Measurements from ENCODE around the gene MEGF8. TPM values are rescaled to one million over a fixed set of nuclear protein-coding genes. Genes with fewer than 3 reads are reported as not detected.

Gene MEGF8
- total RNA-seq, 1 experiment from 2014 or later = 26.1 TPM

DNA sequence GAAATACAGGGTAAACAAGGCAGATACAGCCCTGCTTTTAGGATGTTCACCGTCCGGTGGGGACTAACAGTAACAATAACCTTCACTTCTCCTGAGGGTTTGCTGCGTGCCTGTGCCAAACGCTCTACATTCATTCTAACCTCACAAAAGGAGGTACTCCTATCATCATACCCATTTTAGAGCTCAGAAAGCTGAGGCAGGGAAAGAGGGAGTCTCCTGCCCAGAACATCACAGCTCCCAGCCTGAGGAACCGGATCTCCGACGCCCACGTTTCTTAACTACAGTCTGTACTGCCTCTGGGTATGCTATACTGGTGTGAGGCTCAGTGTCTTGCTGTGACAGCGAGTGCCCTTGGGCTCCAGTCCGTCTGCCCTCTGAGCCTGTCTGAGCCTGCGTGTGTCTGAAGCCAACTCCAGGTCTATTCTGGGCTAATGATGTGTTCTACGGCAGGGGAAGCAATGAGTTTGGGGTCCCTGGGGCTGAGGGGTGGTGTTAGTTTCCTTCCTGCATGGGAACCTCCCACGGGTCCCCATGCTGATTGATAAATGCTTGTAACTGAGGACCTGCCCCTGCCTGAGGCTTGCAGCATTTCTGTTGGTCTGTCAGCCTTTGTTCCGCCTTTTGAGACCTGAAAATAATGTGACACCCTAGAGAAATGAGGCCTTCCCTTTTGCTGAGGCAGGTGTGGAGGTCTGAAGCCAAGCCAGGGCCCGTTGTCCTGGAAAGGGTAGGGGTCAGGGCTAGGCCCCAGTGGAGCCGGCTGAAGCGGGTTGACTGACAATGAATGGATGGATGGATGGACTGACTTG lies 96.9 kb downstream of the MEGF8 start:
- Histone ChIP-seq H3K27me3 (ENCODE audit: control insufficient read depth, insufficient read depth, low read length) (peaks cover 33% of the 10 kb centered on the region), H3K4me3 (ENCODE audit: insufficient read depth, low read depth, low read length) (peak overlapping the region; percentile 66), H3K36me3 (replicated peaks; ENCODE audit: control insufficient read depth, insufficient read depth, low read length) (no peaks in the 10 kb centered on the region; the same call in none of the 2 replicates)
- DNase-seq = no peak

DNA sequence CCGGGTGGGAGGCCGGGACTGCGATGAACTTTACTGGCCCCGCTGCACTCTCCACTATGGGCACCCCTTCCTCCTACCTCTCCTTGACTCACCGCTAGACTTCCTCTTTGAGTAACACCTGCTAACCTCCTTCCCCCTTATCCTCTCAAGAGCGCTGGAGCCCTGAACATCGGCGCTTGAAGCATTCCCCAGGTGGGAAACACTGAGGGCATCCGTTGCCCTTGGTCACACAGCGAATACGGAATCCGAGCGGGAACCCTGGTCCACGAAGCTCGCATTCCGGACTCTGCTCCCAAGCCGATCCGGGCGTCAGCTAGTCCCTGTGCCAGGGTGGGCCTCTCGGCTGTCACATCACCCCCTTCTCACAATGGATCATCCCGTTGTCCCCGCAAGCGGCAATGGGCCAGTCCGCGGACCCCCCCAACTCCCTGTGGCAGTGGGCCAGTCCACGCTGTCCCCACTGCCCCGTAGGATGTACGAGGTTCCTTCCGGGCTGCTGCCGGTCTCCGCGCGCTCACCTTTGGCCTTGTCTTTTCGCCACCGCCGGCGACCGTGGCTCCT lies 97.5 kb downstream of the MEGF8 start:
- H3K4me3 ChIP-seq (ENCODE audit: insufficient read depth, low read depth, low read length) = peak overlapping the region; percentile 66
- H3K36me3 ChIP-seq (replicated peaks; ENCODE audit: control insufficient read depth, insufficient read depth, low read length) = no peaks in the 10 kb centered on the region; the same call in none of the 2 replicates
- DNase-seq = peak; percentile 67
- H3K27me3 ChIP-seq (ENCODE audit: control insufficient read depth, insufficient read depth, low read length) = peaks cover 33% of the 10 kb centered on the region

DNA sequence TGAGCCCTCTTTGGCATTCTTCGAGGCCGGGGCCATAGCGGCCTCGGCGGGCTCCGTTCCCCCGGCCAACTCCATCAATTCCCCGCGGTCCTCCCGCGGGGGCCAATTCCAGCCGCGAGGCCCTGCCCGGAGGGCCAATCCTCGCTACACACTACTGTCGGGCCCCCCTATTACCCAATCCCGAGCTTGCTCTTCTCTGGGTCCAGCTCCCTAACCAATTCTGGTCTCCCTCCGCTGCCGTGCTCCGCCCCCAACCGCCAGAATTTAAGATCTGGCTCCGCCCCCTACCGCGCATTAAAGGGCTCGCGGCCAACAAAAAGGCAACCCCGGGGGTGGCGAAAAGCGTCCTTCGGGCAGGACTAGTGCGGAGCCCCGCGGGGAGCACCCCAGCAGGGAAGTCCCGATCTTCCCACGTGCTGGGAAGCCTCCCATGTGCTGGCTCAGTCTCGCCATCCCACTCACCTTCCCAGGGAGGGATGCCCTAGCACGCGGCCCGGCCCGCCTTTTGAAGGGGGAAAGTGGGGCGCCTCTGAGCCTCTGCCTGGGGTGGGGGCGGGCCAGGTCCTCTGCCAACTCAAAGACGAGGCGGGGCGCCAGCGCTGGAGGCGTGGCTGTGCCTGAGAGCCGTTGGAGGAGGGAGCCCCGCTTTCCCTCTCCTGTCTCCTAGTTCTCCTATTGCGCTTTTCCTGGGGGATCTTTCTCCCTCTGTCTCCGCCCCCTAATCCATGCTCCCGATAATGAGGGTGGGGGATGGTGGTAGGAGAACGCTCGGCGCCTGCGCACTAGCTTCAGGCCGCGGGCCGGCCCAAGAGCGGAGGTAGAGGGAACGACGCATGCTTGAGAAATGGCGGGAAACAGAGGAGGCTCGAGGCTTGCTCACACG lies 98.3 kb downstream of the MEGF8 start:
- Histone ChIP-seq H3K4me3 (ENCODE audit: insufficient read depth, low read depth, low read length) (peak overlapping the region; percentile 66), H3K36me3 (replicated peaks; ENCODE audit: control insufficient read depth, insufficient read depth, low read length) (no peaks in the 10 kb centered on the region; the same call in 1 of the 2 replicates), H3K27me3 (ENCODE audit: control insufficient read depth, insufficient read depth, low read length) (peaks cover 33% of the 10 kb centered on the region)
- peak; percentile 97 for DNase-seq

DNA sequence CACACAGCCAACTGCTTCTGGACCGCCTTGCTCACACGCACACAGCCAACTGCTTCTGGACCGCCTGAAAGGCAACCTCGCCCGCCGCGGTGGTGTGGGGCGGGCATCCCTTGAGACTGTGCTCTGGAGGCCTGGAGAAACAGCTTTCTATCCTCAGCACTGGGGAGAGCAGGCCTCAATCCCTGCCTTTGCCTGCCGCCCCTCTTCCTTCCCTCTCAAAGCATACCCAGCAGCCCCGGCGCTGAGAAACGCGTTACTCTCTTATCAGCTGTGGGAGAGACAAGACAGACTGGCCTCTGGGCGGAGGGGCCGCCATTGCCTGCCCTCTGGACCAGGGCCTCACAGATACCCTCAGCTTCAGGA lies 98.9 kb downstream of the MEGF8 start:
- Histone ChIP-seq H3K4me3 (ENCODE audit: insufficient read depth, low read depth, low read length) (no peak overlapping the region), H3K27me3 (ENCODE audit: control insufficient read depth, insufficient read depth, low read length) (peaks cover 33% of the 10 kb centered on the region), H3K36me3 (replicated peaks; ENCODE audit: control insufficient read depth, insufficient read depth, low read length) (no peaks in the 10 kb centered on the region; the same call in 1 of the 2 replicates)
- DNase-seq = peak; percentile 51

DNA sequence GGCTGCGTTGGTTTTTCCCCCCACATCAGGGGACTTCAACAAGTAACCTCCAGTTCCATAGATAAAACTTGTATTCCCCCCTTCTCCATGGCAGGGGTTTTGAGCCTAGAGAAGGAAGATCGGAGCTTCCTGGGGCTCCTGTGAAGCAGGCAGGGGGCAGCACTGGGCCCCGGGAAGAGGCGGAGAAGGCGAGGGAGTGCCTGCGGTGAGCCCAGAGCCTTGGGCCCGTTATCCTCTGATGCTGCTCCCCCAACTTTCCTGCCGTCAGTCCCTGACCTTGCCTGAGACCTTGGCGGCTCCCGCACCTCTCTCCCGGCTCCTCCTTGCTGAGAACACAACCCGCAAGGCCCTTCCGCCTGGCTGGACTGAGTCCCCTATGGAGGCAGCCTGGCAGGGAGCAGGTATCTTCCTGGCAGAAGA lies 99.3 kb downstream of the MEGF8 start:
- H3K36me3 ChIP-seq (replicated peaks; ENCODE audit: control insufficient read depth, insufficient read depth, low read length) = no peaks in the 10 kb centered on the region
- H3K4me3 ChIP-seq (ENCODE audit: insufficient read depth, low read depth, low read length) = no peak overlapping the region
- DNase-seq = peak; percentile 84
- H3K27me3 ChIP-seq (ENCODE audit: control insufficient read depth, insufficient read depth, low read length) = peaks cover 33% of the 10 kb centered on the region

DNA sequence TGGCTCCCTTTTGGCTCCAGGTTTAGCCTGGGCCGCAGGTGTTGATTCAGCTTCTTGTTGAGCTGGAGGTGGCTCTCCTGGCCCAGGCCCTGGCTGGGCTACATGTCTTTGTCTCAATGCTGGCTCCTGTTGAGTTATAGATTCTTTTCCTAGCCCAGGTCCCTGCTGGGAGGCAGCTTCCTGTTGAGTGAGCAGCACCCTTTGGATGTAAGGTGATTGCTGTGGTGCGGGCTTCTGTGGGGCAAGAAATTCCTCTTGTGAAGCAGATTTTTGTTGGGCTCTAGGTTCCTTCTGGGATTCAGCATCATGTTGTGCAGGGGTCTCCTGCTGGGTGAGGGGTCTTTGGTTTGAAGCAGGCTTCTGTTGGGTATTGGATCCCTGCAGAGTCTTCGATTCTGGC lies 101.2 kb downstream of the MEGF8 start:
- H3K27me3 ChIP-seq (ENCODE audit: control insufficient read depth, insufficient read depth, low read length) = peaks cover 33% of the 10 kb centered on the region
- no peaks in the 10 kb centered on the region for H3K36me3 ChIP-seq (replicated peaks; ENCODE audit: control insufficient read depth, insufficient read depth, low read length)
- no peak overlapping the region for H3K4me3 ChIP-seq (ENCODE audit: insufficient read depth, low read depth, low read length)
- DNase-seq = peak; percentile 19

DNA sequence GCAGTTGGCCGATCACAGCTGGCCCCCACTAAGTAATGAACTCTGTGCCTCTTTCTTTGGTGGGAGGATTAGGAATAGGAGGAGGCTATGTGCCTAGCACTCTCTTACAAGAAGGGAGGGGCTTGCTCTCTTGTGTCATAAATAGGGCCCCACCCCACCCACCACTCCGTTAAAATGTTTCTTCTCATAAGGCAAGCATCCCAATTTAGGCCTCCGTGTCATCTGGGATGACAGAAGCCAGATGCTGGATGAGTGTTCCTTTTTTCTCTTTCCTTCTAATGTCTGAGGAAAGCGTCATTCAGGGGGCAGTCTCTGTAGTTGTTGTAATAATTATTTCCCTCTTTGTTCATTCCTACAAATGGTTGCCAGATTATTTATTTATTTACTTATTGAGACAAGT lies 101.9 kb downstream of the MEGF8 start, which contains the start of gene LIPE:
LIPE (minus strand) TSS at position 76 of the 400 bp plus-strand sequence. CDS start 239 bp downstream, outside the sequence.
- Histone ChIP-seq H3K36me3 (replicated peaks; ENCODE audit: control insufficient read depth, insufficient read depth, low read length) (no peaks in the 10 kb centered on the region), H3K27me3 (ENCODE audit: control insufficient read depth, insufficient read depth, low read length) (peaks cover 29% of the 10 kb centered on the region)
- DNase-seq = no peak

More for the DNA sequence above, 101.9 kb downstream of the MEGF8 start, which contains the start of gene LIPE:
- no peak within 1 kb of the TSS for H3K4me3 ChIP-seq (ENCODE audit: insufficient read depth, low read depth, low read length)

Other genes starting within 250 kb of the MEGF8 start
- gene ZNF574, start 249.5 kb upstream of the MEGF8 start, total RNA-seq (2014; rRNA removed; shearing (Covaris generic)) = 44.0 and 45.4 TPM in 2 replicates
- gene POU2F2, start 193.2 kb upstream of the MEGF8 start, total RNA-seq (2014; rRNA removed; shearing (Covaris generic)) = 0.90 and 2.4 TPM in 2 replicates
- 58.0 and 63.6 TPM in 2 replicates for gene DEDD2, start 108.0 kb upstream of the MEGF8 start, total RNA-seq (2014; rRNA removed; shearing (Covaris generic))
- 14.6 and 16.1 TPM in 2 replicates for gene ZNF526, start 105.3 kb upstream of the MEGF8 start, total RNA-seq (2014; rRNA removed; shearing (Covaris generic))
- gene GSK3A, start 83.0 kb upstream of the MEGF8 start, total RNA-seq (2014; rRNA removed; shearing (Covaris generic)) = 29.1 and 40.4 TPM in 2 replicates
- 73.0 and 106 TPM in 2 replicates for gene ERF, start 70.5 kb upstream of the MEGF8 start, total RNA-seq (2014; rRNA removed; shearing (Covaris generic))
- gene CIC, start 56.4 kb upstream of the MEGF8 start, total RNA-seq (2014; rRNA removed; shearing (Covaris generic)) = 16.1 and 20.1 TPM in 2 replicates
- gene PRR19, start 23.5 kb upstream of the MEGF8 start, total RNA-seq (2014; rRNA removed; shearing (Covaris generic)) = 3.3 and 5.2 TPM in 2 replicates
- gene PAFAH1B3, start 23.0 kb upstream of the MEGF8 start, total RNA-seq (2014; rRNA removed; shearing (Covaris generic)) = 96.5 and 152 TPM in 2 replicates
- gene TMEM145, start 12.3 kb upstream of the MEGF8 start, total RNA-seq (2014; rRNA removed; shearing (Covaris generic)) = 0.38 and 0.41 TPM in 2 replicates
- 7.8 and 11.5 TPM in 2 replicates for gene CNFN, start 64.7 kb downstream of the MEGF8 start, total RNA-seq (2014; rRNA removed; shearing (Covaris generic))
- 7.5 and 8.2 TPM in 2 replicates for gene LIPE, start 101.8 kb downstream of the MEGF8 start, total RNA-seq (2014; rRNA removed; shearing (Covaris generic))
- not detected in 2 replicates for gene CXCL17, start 117.3 kb downstream of the MEGF8 start, total RNA-seq (2014; rRNA removed; shearing (Covaris generic))
- 0.30 and 0.42 TPM in 2 replicates for gene CEACAM1, start 202.8 kb downstream of the MEGF8 start, total RNA-seq (2014; rRNA removed; shearing (Covaris generic))